Neural progenitor cell (in vitro differentiated cells): ENCODE data around the gene GRIN2A.

Experiments used
- EZH2phosphoT487 ChIP-seq: fragments of 200-600 bp; sonication (generic); IDR thresholded peaks from 2 replicates; pipeline ENCODE4 v1.6.1; 2017; ENCODE audit warnings: antibody characterized with exemption
- TF ChIP-seq, protein P1 (sequence below): fragments of 200-600 bp; sonication (generic); IDR thresholded peaks from 2 replicates; pipeline ENCODE4 v1.5.1; 2017; ENCODE audit warnings: antibody characterized with exemption, mild to moderate bottlenecking

DNA sequence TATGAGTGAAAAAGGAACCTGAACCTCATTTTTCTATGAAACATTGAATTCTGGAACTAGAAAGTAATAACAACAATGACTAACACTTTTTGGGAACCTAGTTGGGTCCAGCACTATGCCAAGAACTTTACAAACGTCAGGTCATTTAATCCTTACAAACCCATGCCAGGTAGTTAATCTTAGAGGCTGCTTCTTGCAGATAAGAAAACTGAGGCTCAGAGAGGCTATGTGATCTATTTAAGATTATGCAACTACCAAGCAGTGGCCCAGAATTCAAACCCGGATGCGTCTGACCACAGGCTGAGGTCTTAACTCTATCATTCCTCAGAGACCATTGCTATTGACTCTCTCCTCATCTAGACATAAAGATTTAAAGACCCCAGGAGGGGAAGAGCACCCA, 358.7 kb downstream of the GRIN2A start:
- TF ChIP-seq, protein P1, sequence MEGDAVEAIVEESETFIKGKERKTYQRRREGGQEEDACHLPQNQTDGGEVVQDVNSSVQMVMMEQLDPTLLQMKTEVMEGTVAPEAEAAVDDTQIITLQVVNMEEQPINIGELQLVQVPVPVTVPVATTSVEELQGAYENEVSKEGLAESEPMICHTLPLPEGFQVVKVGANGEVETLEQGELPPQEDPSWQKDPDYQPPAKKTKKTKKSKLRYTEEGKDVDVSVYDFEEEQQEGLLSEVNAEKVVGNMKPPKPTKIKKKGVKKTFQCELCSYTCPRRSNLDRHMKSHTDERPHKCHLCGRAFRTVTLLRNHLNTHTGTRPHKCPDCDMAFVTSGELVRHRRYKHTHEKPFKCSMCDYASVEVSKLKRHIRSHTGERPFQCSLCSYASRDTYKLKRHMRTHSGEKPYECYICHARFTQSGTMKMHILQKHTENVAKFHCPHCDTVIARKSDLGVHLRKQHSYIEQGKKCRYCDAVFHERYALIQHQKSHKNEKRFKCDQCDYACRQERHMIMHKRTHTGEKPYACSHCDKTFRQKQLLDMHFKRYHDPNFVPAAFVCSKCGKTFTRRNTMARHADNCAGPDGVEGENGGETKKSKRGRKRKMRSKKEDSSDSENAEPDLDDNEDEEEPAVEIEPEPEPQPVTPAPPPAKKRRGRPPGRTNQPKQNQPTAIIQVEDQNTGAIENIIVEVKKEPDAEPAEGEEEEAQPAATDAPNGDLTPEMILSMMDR: no peak
- no peak for TF ChIP-seq EZH2phosphoT487
